DMS79 treated with DMSO at 0.1 percent for 48 hours (cell line): ENCODE results near the gene NUDT16L1.
"Not testable (repeated sequence)": the region's sequence is repeated elsewhere in the genome, so short reads cannot be mapped to it uniquely, and the experiment has no call there.

Experiments
- DNase-seq: peaks from one replicate; lab custom pipeline; 2025; lab: John Stamatoyannopoulos, UW

The NUDT16L1 gene

GRCh38 chr16:4724661-4725270 lies 31.4 kb downstream of the NUDT16L1 start:
- DNase-seq: no peak

- DNase-seq: no peak
Observed at GRCh38 chr16:4726616-4727015, 33.3 kb downstream of the NUDT16L1 start.

GRCh38 chr16:4728676-4729075 lies 35.3 kb downstream of the NUDT16L1 start:
- no peak for DNase-seq

- no peak for DNase-seq
Observed at GRCh38 chr16:4729876-4730275, 36.5 kb downstream of the NUDT16L1 start.

- DNase-seq: no peak
Observed at GRCh38 chr16:4733211-4733742, 39.9 kb downstream of the NUDT16L1 start.

- DNase-seq: no peak
Observed at GRCh38 chr16:4733747-4734062, 40.3 kb downstream of the NUDT16L1 start.

- DNase-seq: peak; percentile 82
Observed at GRCh38 chr16:4734063-4734729, 40.8 kb downstream of the NUDT16L1 start, which contains the start of the genes ANKS3 and DNAAF8. TSS of gene ANKS3 (minus strand) at chr16:4734271. CDS start at chr16:4730149, 4,122 bp downstream. TSS of gene DNAAF8 (plus strand) at chr16:4734537. CDS start at chr16:4736515, 1,978 bp downstream.

- DNase-seq: peak; percentile 59
Observed at GRCh38 chr16:4734730-4735535, 41.6 kb downstream of the NUDT16L1 start.

GRCh38 chr16:4736546-4736945 lies 43.2 kb downstream of the NUDT16L1 start:
- DNase-seq: no peak

GRCh38 chr16:4737545-4737944 lies 44.2 kb downstream of the NUDT16L1 start:
- DNase-seq: no peak

GRCh38 chr16:4738370-4738769 lies 45.0 kb downstream of the NUDT16L1 start:
- not testable (repeated sequence) for DNase-seq

GRCh38 chr16:4743226-4743878 lies 50.0 kb downstream of the NUDT16L1 start:
- no peak for DNase-seq

- DNase-seq: no peak
Observed at GRCh38 chr16:4744555-4745273, 51.4 kb downstream of the NUDT16L1 start.

- no peak for DNase-seq
Observed at GRCh38 chr16:4745274-4745569, 51.9 kb downstream of the NUDT16L1 start.
